ENCODE data around the gene ADAMTSL3.

Gene ADAMTSL3

GRCh38 chr15:83653639-83654378, at the start of gene ADAMTSL3:
TSS of gene ADAMTSL3 (plus strand) at chr15:83654123. CDS start at chr15:83655762, 1,639 bp downstream.
- H3K4me1 ChIP-seq (ENCODE audit: control insufficient read depth in 5 of 5, insufficient read depth in 5 of 5, low read length in 5 of 5), result peaks cover under 1 to 42% (median 20%) of the 10 kb centered on the region in 5 donors
- H3K9me3 ChIP-seq (ENCODE audit: control insufficient read depth in 5 of 5, low read length in 5 of 5), result no peaks in the 10 kb centered on the region
- H3K36me3 ChIP-seq (ENCODE audit: control insufficient read depth in 5 of 5, insufficient read depth in 5 of 5, low read length in 5 of 5), result no peaks in the 10 kb centered on the region
- H3K27me3 ChIP-seq (ENCODE audit: control insufficient read depth in 5 of 5, insufficient read depth in 4 of 5, low read length in 5 of 5), result peaks cover 0 to 13% (median 4%) of the 10 kb centered on the region in 5 donors
- peak within 1 kb of the TSS; percentile 49 to 68 (median 59) for H3K4me3 ChIP-seq (ENCODE audit: low read depth in 1 of 5, low read length in 5 of 5)
- H3K9ac ChIP-seq (ENCODE audit: low read length in 5 of 5), result peak within 1 kb of the TSS in 3 of 5 donors; percentile 7 to 71 (median 54)
- H3K27ac ChIP-seq (ENCODE audit: low read depth, low read length), result no peak within 1 kb of the TSS

- Histone ChIP-seq H3K4me3 (ENCODE audit: low read depth in 1 of 5, low read length in 5 of 5) (no peak overlapping the region), H3K9me3 (ENCODE audit: control insufficient read depth in 5 of 5, low read length in 5 of 5) (no peaks in the 10 kb centered on the region), H3K27me3 (ENCODE audit: control insufficient read depth in 5 of 5, insufficient read depth in 4 of 5, low read length in 5 of 5) (no peaks in the 10 kb centered on the region), H3K27ac (ENCODE audit: low read depth, low read length) (no peak overlapping the region), H3K36me3 (ENCODE audit: control insufficient read depth in 5 of 5, insufficient read depth in 5 of 5, low read length in 5 of 5) (no peaks in the 10 kb centered on the region), H3K9ac (ENCODE audit: low read length in 5 of 5) (no peak overlapping the region), H3K4me1 (ENCODE audit: control insufficient read depth in 5 of 5, insufficient read depth in 5 of 5, low read length in 5 of 5) (peaks cover 3 to 12% (median 12%) of the 10 kb centered on the region in 5 donors)
Observed at GRCh38 chr15:83604549-83604948, 49.4 kb upstream of the ADAMTSL3 start.

GRCh38 chr15:83605111-83605945, 48.6 kb upstream of the ADAMTSL3 start:
- Histone ChIP-seq H3K4me3 (ENCODE audit: low read depth in 1 of 5, low read length in 5 of 5) (peak overlapping the region in 2 of 5 donors; percentile 8 to 49), H3K9ac (ENCODE audit: low read length in 5 of 5) (no peak overlapping the region), H3K4me1 (ENCODE audit: control insufficient read depth in 5 of 5, insufficient read depth in 5 of 5, low read length in 5 of 5) (peaks cover 3 to 12% (median 12%) of the 10 kb centered on the region in 5 donors), H3K36me3 (ENCODE audit: control insufficient read depth in 5 of 5, insufficient read depth in 5 of 5, low read length in 5 of 5) (no peaks in the 10 kb centered on the region), H3K9me3 (ENCODE audit: control insufficient read depth in 5 of 5, low read length in 5 of 5) (no peaks in the 10 kb centered on the region), H3K27me3 (ENCODE audit: control insufficient read depth in 5 of 5, insufficient read depth in 4 of 5, low read length in 5 of 5) (no peaks in the 10 kb centered on the region), H3K27ac (ENCODE audit: low read depth, low read length) (no peak overlapping the region)

DNA sequence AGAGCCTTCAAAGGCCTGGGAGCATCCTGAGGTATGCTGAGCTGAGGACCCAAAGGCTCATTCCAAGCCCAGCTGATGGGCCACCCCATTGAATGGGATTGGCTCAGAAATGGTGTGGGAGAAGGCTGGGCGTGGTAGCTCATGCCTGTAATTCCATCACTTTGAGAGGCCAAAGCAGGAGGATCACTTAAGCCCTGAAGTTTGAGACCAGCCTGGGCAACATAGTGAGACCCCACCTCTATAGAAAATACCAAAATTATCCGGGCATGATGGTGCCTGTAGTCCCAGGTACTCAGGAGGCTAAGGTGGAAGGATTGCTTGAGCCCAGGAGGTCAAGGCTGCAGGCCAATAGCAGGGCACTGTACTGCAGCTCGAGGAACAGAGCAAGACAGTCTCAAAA, 43.8 kb upstream of the ADAMTSL3 start:
- Histone ChIP-seq H3K27me3 (ENCODE audit: control insufficient read depth in 5 of 5, insufficient read depth in 4 of 5, low read length in 5 of 5) (no peaks in the 10 kb centered on the region), H3K4me3 (ENCODE audit: low read depth in 1 of 5, low read length in 5 of 5) (no peak overlapping the region), H3K27ac (ENCODE audit: low read depth, low read length) (no peak overlapping the region), H3K9me3 (ENCODE audit: control insufficient read depth in 5 of 5, low read length in 5 of 5) (no peaks in the 10 kb centered on the region), H3K9ac (ENCODE audit: low read length in 5 of 5) (no peak overlapping the region), H3K4me1 (ENCODE audit: control insufficient read depth in 5 of 5, insufficient read depth in 5 of 5, low read length in 5 of 5) (peaks cover 0 to 20% (median 6%) of the 10 kb centered on the region in 5 donors), H3K36me3 (ENCODE audit: control insufficient read depth in 5 of 5, insufficient read depth in 5 of 5, low read length in 5 of 5) (no peaks in the 10 kb centered on the region)

GRCh38 chr15:83610901-83611685, 42.8 kb upstream of the ADAMTSL3 start:
- H3K9me3 ChIP-seq (ENCODE audit: control insufficient read depth in 5 of 5, low read length in 5 of 5), result no peaks in the 10 kb centered on the region
- no peak overlapping the region for H3K27ac ChIP-seq (ENCODE audit: low read depth, low read length)
- H3K27me3 ChIP-seq (ENCODE audit: control insufficient read depth in 5 of 5, insufficient read depth in 4 of 5, low read length in 5 of 5), result no peaks in the 10 kb centered on the region
- H3K4me1 ChIP-seq (ENCODE audit: control insufficient read depth in 5 of 5, insufficient read depth in 5 of 5, low read length in 5 of 5), result peaks cover 0 to 14% (median 0%) of the 10 kb centered on the region in 5 donors
- H3K4me3 ChIP-seq (ENCODE audit: low read depth in 1 of 5, low read length in 5 of 5), result no peak overlapping the region
- no peak overlapping the region for H3K9ac ChIP-seq (ENCODE audit: low read length in 5 of 5)
- H3K36me3 ChIP-seq (ENCODE audit: control insufficient read depth in 5 of 5, insufficient read depth in 5 of 5, low read length in 5 of 5), result no peaks in the 10 kb centered on the region

- Histone ChIP-seq H3K9me3 (ENCODE audit: control insufficient read depth in 5 of 5, low read length in 5 of 5) (no peaks in the 10 kb centered on the region), H3K9ac (ENCODE audit: low read length in 5 of 5) (no peak overlapping the region), H3K4me3 (ENCODE audit: low read depth in 1 of 5, low read length in 5 of 5) (no peak overlapping the region), H3K27me3 (ENCODE audit: control insufficient read depth in 5 of 5, insufficient read depth in 4 of 5, low read length in 5 of 5) (no peaks in the 10 kb centered on the region), H3K4me1 (ENCODE audit: control insufficient read depth in 5 of 5, insufficient read depth in 5 of 5, low read length in 5 of 5) (peaks cover 0 to 14% (median 0%) of the 10 kb centered on the region in 5 donors), H3K27ac (ENCODE audit: low read depth, low read length) (no peak overlapping the region), H3K36me3 (ENCODE audit: control insufficient read depth in 5 of 5, insufficient read depth in 5 of 5, low read length in 5 of 5) (no peaks in the 10 kb centered on the region)
Observed at GRCh38 chr15:83612226-83612625, 41.7 kb upstream of the ADAMTSL3 start.

DNA sequence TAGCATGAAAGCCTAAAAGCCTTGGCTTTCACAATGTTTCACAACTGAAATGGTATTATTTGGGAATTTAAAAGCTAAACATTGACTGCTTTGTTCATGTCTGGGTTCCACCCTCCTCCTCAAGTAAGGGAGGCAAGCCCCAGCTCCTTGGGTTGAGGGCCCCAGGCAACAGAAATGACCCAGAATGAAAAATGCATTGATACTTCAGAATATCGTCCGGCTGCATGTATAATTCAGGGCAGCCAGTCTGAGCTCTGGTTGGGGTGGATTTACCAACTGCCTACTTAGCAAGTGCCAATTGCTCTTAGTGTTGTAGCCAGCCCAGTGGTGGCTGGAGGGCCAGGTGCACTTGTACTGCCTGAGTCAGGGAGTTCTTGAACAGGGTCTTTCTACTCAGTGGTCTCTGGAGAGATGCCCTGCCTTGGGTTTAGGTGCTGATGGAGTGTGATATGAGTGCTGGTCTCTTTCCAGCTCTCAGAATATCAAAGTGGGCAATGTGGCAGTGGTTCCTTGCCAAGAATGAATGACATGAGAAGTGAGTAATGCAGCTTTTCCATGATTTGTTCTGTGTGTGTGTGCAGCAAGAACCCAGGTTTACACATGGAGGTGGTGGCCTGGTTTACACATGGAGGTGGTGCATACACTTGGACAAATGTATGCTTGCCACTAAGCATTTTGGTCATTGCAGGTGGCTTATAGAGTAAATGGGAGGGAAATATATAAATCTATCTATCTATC, 40.9 kb upstream of the ADAMTSL3 start:
- no peak overlapping the region for H3K4me3 ChIP-seq (ENCODE audit: low read depth in 1 of 5, low read length in 5 of 5)
- no peak overlapping the region for H3K27ac ChIP-seq (ENCODE audit: low read depth, low read length)
- H3K9me3 ChIP-seq (ENCODE audit: control insufficient read depth in 5 of 5, low read length in 5 of 5), result no peaks in the 10 kb centered on the region
- H3K4me1 ChIP-seq (ENCODE audit: control insufficient read depth in 5 of 5, insufficient read depth in 5 of 5, low read length in 5 of 5), result peaks cover 0 to 14% (median 2%) of the 10 kb centered on the region in 5 donors
- H3K9ac ChIP-seq (ENCODE audit: low read length in 5 of 5), result no peak overlapping the region
- no peaks in the 10 kb centered on the region for H3K36me3 ChIP-seq (ENCODE audit: control insufficient read depth in 5 of 5, insufficient read depth in 5 of 5, low read length in 5 of 5)
- H3K27me3 ChIP-seq (ENCODE audit: control insufficient read depth in 5 of 5, insufficient read depth in 4 of 5, low read length in 5 of 5), result no peaks in the 10 kb centered on the region

DNA sequence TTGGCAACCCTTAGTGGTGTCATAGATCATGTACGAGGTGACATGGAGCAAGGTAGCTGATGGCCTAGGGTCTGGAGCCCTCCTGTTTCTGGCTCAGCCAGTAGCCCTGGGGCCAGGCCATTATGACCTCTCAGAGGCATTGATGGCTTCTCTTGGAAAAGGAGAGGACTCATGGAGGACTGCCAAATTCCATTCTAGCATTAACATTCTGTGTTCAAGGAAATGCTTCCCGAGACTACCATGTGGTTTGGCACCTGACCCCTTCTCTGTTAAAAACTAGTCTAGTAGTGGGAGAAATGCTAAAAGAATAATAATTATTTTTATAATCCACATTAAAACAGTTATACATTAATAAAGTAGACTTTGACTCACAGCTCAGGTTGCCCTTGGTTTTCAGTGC, 40.2 kb upstream of the ADAMTSL3 start:
- Histone ChIP-seq H3K4me3 (ENCODE audit: low read depth in 1 of 5, low read length in 5 of 5) (no peak overlapping the region), H3K27me3 (ENCODE audit: control insufficient read depth in 5 of 5, insufficient read depth in 4 of 5, low read length in 5 of 5) (no peaks in the 10 kb centered on the region), H3K27ac (ENCODE audit: low read depth, low read length) (no peak overlapping the region), H3K9me3 (ENCODE audit: control insufficient read depth in 5 of 5, low read length in 5 of 5) (no peaks in the 10 kb centered on the region), H3K4me1 (ENCODE audit: control insufficient read depth in 5 of 5, insufficient read depth in 5 of 5, low read length in 5 of 5) (peaks cover 0 to 14% (median 2%) of the 10 kb centered on the region in 5 donors), H3K36me3 (ENCODE audit: control insufficient read depth in 5 of 5, insufficient read depth in 5 of 5, low read length in 5 of 5) (no peaks in the 10 kb centered on the region), H3K9ac (ENCODE audit: low read length in 5 of 5) (no peak overlapping the region)

GRCh38 chr15:83616840-83617239, 37.1 kb upstream of the ADAMTSL3 start:
- Histone ChIP-seq H3K27ac (ENCODE audit: low read depth, low read length) (no peak overlapping the region), H3K36me3 (ENCODE audit: control insufficient read depth in 5 of 5, insufficient read depth in 5 of 5, low read length in 5 of 5) (no peaks in the 10 kb centered on the region), H3K27me3 (ENCODE audit: control insufficient read depth in 5 of 5, insufficient read depth in 4 of 5, low read length in 5 of 5) (no peaks in the 10 kb centered on the region), H3K4me1 (ENCODE audit: control insufficient read depth in 5 of 5, insufficient read depth in 5 of 5, low read length in 5 of 5) (peaks cover 0 to 14% (median 2%) of the 10 kb centered on the region in 5 donors), H3K4me3 (ENCODE audit: low read depth in 1 of 5, low read length in 5 of 5) (no peak overlapping the region), H3K9ac (ENCODE audit: low read length in 5 of 5) (no peak overlapping the region), H3K9me3 (ENCODE audit: control insufficient read depth in 5 of 5, low read length in 5 of 5) (no peaks in the 10 kb centered on the region)

Measured in subcutaneous abdominal adipose tissue (tissue), 5 donors.